ENCODE measurements around the gene EDC3. TPM values are rescaled to one million over a fixed set of nuclear protein-coding genes. Genes with fewer than 3 reads are reported as not detected.

EDC3 gene
- polyA plus RNA-seq, 1 of the 3 experiments (the other 2 are of a cell fraction) = 34.9 TPM

DNA sequence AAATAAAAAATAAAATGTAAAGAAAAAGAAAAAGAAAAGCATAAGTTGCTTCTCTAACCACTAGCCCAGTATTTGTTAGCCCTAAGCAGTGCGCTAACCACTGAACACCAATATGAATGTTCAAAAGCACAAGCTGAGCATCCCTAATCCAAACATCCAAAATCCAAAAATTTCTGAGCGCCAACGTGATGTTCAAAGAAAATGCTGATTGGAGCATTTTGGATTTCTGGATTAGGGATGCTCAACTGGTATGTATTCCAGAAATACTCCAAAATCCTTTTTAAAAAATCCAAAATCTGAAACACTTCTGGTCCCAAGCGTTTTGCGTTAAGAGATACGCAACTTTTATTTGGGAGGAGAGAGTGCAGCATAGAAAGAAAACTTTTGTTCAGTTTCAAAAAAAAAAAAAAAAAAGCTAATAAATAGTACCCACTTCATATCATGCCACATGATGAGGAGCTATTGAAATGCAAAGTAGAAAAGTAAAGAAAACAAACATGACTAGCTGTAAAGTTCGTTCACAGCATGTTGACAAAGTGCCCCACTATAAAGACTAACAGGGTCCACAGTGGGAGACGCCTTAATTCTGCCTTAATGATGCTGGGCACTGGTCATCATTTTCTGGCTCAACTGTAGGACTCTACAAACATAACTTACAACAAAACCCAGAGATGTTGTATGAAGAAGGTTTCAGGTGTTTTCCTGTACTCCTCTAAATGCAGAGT is 32.4 kb downstream of the EDC3 start:
- H3K36me3 ChIP-seq (replicated peaks in 1 of 2; ENCODE audit: control insufficient read depth in 1 of 2, insufficient read depth in 2 of 2, low read length in 1 of 2) = peaks cover 10 to 12% of the 10 kb centered on the region in 2 experiments
- 96% methylated on average over 8 of the region's 8 CpGs for WGBS (ENCODE audit: low lambda C conversion rate)
- CTCF ChIA-PET = interaction anchor here (0.7 to 2.1 kb wide), 4 partner anchors 29 to 107 kb away, joined by 3 to 10 read pairs (median 7); no protein-coding TSS in a partner anchor
- no peak overlapping the region for H3K4me3 ChIP-seq (ENCODE audit: low read depth in 2 of 2, low read length in 1 of 2)
- TF ChIP-seq POLR2AphosphoS5 (IDR thresholded peaks at IDR 0.05; ENCODE audit: low read depth, low read length) (no peak), FOSL2 (IDR thresholded peaks at IDR 0.05; ENCODE audit: borderline replicate concordance, low read depth) (no peak), TEAD4 (IDR thresholded peaks at IDR 0.05; ENCODE audit: borderline replicate concordance, insufficient read depth) (no peak), MXI1 (IDR thresholded peaks at IDR 0.05; ENCODE audit: low read depth, low read length) (no peak)
- no peaks in the 10 kb centered on the region for H3K27me3 ChIP-seq (ENCODE audit: insufficient read depth)
- H3K4me1 ChIP-seq (ENCODE audit: control insufficient read depth in 1 of 2, insufficient read depth in 2 of 2, low read depth in 1 of 2, low read length in 1 of 2) = peaks cover 0 to 7% of the 10 kb centered on the region in 2 experiments; a peak in 1 of 4 replicates
- no peak for DNase-seq
- H3F3A ChIP-seq (replicated peaks; ENCODE audit: insufficient read depth) = peaks cover 7% of the 10 kb centered on the region
- no peaks in the 10 kb centered on the region for H3K9me2 ChIP-seq
- POLR2A ChIA-PET = no interaction called here
- no peak overlapping the region for H3K9ac ChIP-seq
- H3K79me2 ChIP-seq (ENCODE audit: insufficient read depth) = peaks cover 62% of the 10 kb centered on the region
- peaks cover 22% of the 10 kb centered on the region for H4K20me1 ChIP-seq (ENCODE audit: insufficient read depth)
- no peak overlapping the region for H2AFZ ChIP-seq (ENCODE audit: low read depth)
- H3K4me2 ChIP-seq = no peak overlapping the region; the same call in 1 of the 2 replicates
- H3K27ac ChIP-seq (ENCODE audit: low read depth in 2 of 2, low read length in 1 of 2) = no peak overlapping the region
- no peaks in the 10 kb centered on the region for H3K9me3 ChIP-seq

DNA sequence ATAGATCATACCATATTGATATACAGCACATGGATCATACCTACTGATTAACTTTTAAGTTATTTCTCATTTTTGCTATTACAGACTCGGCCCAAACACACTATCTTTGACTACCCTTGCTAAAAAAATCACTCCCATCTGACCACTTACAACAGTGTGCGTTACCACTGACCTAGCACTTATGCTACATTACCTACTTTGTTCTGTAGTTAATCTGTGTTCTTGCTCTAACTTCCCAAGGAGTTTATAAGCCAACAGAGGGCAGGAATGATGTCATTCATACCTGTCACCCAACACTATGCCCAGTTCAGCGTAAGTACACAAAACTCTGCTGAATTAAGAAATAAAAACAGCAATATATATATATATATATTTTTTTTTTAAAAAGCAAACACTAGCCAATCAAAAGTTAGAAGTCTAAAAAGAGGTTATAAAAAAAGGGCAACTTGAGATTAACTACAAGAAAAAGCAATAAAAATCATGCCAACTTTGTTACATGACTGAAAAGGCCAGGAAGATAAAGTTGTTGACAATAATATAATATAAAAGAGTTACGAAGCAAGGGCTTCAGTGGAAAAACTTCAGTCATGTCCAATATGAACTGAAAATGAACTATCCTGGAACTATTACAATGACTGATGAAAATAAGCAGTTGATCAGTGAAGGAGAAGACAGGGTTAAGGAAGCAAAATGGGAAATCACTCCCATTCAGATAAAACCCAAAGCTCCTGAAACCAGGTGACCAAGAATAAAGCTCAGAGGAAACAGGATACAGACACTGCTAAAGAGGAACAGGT is 33.6 kb downstream of the EDC3 start:
- Histone ChIP-seq H3F3A (replicated peaks; ENCODE audit: insufficient read depth) (peaks cover 7% of the 10 kb centered on the region), H3K79me2 (ENCODE audit: insufficient read depth) (peaks cover 63% of the 10 kb centered on the region), H3K36me3 (replicated peaks in 1 of 2; ENCODE audit: control insufficient read depth in 1 of 2, insufficient read depth in 2 of 2, low read length in 1 of 2) (peaks cover 3 to 7% of the 10 kb centered on the region in 2 experiments), H4K20me1 (ENCODE audit: insufficient read depth) (peaks cover 22% of the 10 kb centered on the region), H2AFZ (ENCODE audit: low read depth) (no peak overlapping the region), H3K4me3 (ENCODE audit: low read depth in 2 of 2, low read length in 1 of 2) (no peak overlapping the region), H3K9me3 (no peaks in the 10 kb centered on the region), H3K9me2 (no peaks in the 10 kb centered on the region), H3K27me3 (ENCODE audit: insufficient read depth) (no peaks in the 10 kb centered on the region), H3K4me1 (ENCODE audit: control insufficient read depth in 1 of 2, insufficient read depth in 2 of 2, low read depth in 1 of 2, low read length in 1 of 2) (peaks cover 1 to 7% of the 10 kb centered on the region in 2 experiments; a peak in 2 of 4 replicates), H3K27ac (ENCODE audit: low read depth in 2 of 2, low read length in 1 of 2) (no peak overlapping the region), H3K4me2 (no peak overlapping the region), H3K9ac (no peak overlapping the region)
- DNase-seq = no peak
- WGBS (ENCODE audit: low lambda C conversion rate) = 95% methylated on average over 4 of the region's 4 CpGs
- CTCF ChIA-PET = interaction anchor here (0.7 to 2.1 kb wide), 8 partner anchors 28 to 108 kb away, joined by 3 to 10 read pairs (median 4); partner anchors contain the start of gene EDC3
- POLR2A ChIA-PET = no interaction called here
- no peak for TF ChIP-seq JUND (IDR thresholded peaks at IDR 0.05)
- TF ChIP-seq RXRA (IDR thresholded peaks at IDR 0.05; ENCODE audit: borderline replicate concordance, low read depth) = no peak
- TF ChIP-seq RCOR1 (IDR thresholded peaks at IDR 0.05; ENCODE audit: low read length) = no peak
- no peak for TF ChIP-seq NRF1 (IDR thresholded peaks at IDR 0.05; ENCODE audit: low read depth, low read length)
- TF ChIP-seq SIN3A (IDR thresholded peaks at IDR 0.05; ENCODE audit: borderline replicate concordance, low read depth, low read length) = no peak
- TF ChIP-seq GATA2 (CRISPR knock-in tag; IDR thresholded peaks at IDR 0.05) = no peak
- TF ChIP-seq, protein P1, sequence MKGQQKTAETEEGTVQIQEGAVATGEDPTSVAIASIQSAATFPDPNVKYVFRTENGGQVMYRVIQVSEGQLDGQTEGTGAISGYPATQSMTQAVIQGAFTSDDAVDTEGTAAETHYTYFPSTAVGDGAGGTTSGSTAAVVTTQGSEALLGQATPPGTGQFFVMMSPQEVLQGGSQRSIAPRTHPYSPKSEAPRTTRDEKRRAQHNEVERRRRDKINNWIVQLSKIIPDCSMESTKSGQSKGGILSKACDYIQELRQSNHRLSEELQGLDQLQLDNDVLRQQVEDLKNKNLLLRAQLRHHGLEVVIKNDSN (IDR thresholded peaks at IDR 0.05; ENCODE audit: borderline replicate concordance, low read depth) = no peak
- TF ChIP-seq, protein P2, sequence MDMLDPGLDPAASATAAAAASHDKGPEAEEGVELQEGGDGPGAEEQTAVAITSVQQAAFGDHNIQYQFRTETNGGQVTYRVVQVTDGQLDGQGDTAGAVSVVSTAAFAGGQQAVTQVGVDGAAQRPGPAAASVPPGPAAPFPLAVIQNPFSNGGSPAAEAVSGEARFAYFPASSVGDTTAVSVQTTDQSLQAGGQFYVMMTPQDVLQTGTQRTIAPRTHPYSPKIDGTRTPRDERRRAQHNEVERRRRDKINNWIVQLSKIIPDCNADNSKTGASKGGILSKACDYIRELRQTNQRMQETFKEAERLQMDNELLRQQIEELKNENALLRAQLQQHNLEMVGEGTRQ (IDR thresholded peaks at IDR 0.05; ENCODE audit: borderline replicate concordance, low read depth, low read length) = no peak
- TF ChIP-seq MEF2A (IDR thresholded peaks at IDR 0.05; ENCODE audit: borderline replicate concordance, low read depth) = no peak
- no peak for TF ChIP-seq FOXJ3 (CRISPR knock-in tag; IDR thresholded peaks at IDR 0.05)
- TF ChIP-seq, protein P3, sequence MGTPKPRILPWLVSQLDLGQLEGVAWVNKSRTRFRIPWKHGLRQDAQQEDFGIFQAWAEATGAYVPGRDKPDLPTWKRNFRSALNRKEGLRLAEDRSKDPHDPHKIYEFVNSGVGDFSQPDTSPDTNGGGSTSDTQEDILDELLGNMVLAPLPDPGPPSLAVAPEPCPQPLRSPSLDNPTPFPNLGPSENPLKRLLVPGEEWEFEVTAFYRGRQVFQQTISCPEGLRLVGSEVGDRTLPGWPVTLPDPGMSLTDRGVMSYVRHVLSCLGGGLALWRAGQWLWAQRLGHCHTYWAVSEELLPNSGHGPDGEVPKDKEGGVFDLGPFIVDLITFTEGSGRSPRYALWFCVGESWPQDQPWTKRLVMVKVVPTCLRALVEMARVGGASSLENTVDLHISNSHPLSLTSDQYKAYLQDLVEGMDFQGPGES (IDR thresholded peaks at IDR 0.05; ENCODE audit: low read depth, low read length) = no peak
- TF ChIP-seq, protein P4, sequence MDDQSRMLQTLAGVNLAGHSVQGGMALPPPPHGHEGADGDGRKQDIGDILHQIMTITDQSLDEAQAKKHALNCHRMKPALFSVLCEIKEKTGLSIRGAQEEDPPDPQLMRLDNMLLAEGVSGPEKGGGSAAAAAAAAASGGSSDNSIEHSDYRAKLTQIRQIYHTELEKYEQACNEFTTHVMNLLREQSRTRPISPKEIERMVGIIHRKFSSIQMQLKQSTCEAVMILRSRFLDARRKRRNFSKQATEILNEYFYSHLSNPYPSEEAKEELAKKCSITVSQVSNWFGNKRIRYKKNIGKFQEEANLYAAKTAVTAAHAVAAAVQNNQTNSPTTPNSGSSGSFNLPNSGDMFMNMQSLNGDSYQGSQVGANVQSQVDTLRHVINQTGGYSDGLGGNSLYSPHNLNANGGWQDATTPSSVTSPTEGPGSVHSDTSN (IDR thresholded peaks at IDR 0.05) = no peak
- TF ChIP-seq, protein P5, sequence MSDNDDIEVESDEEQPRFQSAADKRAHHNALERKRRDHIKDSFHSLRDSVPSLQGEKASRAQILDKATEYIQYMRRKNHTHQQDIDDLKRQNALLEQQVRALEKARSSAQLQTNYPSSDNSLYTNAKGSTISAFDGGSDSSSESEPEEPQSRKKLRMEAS (IDR thresholded peaks at IDR 0.05; ENCODE audit: low read depth) = no peak
- TF ChIP-seq TCF12 (IDR thresholded peaks at IDR 0.05) = no peak
- no peak for TF ChIP-seq NFIC (IDR thresholded peaks at IDR 0.05; ENCODE audit: borderline replicate concordance)
- TF ChIP-seq FOXM1 (IDR thresholded peaks at IDR 0.05; ENCODE audit: low read depth) = no peak
- no peak for TF ChIP-seq FOSL2 (IDR thresholded peaks at IDR 0.05; ENCODE audit: borderline replicate concordance, low read depth)
- TF ChIP-seq RFX5 (IDR thresholded peaks at IDR 0.05; ENCODE audit: low read length) = no peak
- TF ChIP-seq YY1 (IDR thresholded peaks at IDR 0.05; ENCODE audit: low read depth) = no peak
